Activated CD4-positive, CD25-positive, alpha-beta regulatory T cell treated with anti-CD3 and anti-CD28 coated beads, Interleukin-2, amount 50 U/mL, for 72 hours (primary cell): ENCODE results near the gene GLIS1.
A peak's percentile ranks its signal among the peaks of the same experiment; 100 is the strongest.
"Not testable (repeated sequence)": the region's sequence is repeated elsewhere in the genome, so short reads cannot be mapped to it uniquely, and the experiment has no call there.

Source experiments
- DNase-seq: peaks from one replicate; pipeline ENCODE4 v3.0.0; 2021

Gene GLIS1

GRCh38 chr1:53739109-53739681 is at the start of gene GLIS1:
TSS of gene GLIS1 (minus strand) at chr1:53739164. CDS start at chr1:53738064, 1,100 bp downstream.
- peak; percentile 63 for DNase-seq

DNA sequence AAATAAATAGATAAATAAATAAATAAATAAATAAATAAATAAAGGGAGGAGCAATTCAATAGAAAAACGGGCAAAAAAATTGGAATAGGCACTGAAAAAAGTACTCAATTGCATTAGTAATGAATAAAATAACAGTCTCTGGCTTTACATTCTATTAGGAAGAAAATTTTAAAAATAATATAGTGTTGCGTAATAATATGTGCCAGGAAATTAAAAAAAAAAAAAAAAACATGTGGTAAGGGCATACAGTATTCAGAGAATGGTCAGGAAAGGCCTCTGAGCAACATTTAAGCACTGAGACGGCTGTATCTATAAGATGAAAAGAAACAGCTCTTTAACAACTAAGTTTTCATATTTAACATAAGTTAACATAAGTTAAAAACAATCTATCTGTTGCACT is 48.7 kb upstream of the GLIS1 start:
- DNase-seq: no peak

DNA sequence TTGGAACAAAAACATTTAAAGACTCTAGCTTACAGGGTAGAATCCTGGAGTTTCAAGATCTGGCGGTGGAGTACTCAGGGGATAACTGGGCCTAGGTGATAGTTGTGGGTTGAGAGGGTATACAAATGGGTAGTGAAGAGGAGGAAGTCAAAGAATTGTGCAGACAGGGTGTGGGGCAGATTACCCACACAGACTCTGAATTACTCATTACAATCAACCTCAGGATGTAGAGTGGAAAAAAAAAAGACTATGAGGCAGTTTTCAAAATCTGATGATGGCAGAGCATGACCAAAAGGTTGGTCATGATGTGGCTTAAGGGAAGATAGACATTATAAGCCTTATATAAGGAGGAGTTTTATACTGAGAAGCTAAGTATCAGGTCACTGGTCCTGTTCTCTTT is 44.1 kb upstream of the GLIS1 start:
- no peak for DNase-seq

DNA sequence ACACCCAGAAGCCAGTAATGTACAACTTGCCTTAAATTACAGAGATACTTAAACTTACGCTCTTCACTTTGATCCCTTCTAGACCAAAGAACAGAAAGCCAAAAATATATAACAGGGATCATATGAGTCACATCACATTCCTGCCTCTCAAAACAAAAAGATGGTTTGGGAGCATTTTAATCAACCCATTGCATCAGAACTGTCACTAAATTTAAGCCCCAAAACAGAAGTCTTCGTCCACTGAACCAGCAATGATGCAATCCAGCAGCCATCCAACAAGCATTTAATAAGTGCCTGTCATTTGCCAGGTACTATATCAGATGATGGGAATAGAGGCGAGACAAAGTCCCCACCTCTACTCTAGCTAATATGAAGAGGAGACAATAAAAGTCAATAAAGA is 42.7 kb upstream of the GLIS1 start:
- no peak for DNase-seq

GRCh38 chr1:53777272-53777671 is 38.3 kb upstream of the GLIS1 start:
- DNase-seq: no peak

DNA sequence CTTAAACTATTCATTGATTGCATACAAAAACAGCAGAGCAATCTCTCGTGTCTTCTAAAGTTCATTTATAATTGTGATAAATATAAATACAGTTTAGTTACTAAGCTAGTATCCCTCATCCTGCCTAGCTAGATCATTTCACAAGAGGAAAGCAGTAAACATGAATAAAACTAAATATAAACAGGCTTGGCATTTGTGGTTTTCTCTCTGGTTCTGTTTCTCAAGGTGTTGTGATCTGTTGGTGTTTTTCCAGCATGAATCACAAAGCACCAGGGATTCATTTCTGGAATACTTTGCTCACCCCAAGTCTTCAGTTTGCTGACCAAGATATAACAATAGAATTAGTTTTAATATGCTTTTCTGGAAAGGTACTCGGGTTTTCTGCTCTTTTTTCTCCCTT is 32.7 kb upstream of the GLIS1 start:
- no peak for DNase-seq

GRCh38 chr1:53769780-53770179 is 30.8 kb upstream of the GLIS1 start:
- no peak for DNase-seq

DNA sequence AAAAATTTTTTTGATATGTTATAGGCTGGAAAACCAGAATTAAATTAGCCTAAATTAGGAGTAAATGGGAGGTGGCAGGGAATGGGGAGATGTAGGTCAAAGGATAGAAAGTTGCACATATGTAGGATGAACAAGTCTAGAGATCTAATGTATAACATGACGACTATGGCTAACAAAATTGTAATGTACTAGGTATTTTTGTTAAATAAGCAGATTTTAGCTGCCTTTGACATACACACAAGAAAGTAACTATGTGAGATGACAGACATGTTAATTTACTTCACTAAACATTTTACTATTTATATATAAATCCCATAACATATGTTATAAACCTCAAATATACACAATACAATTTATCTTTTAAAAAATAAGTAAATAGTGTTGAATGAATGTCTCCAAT is 30.2 kb upstream of the GLIS1 start:
- no peak for DNase-seq

- no peak for DNase-seq
Observed at GRCh38 chr1:53766831-53767405, 28.0 kb upstream of the GLIS1 start.

GRCh38 chr1:53766194-53766742 is 27.3 kb upstream of the GLIS1 start:
- DNase-seq: no peak

GRCh38 chr1:53765657-53766056 is 26.7 kb upstream of the GLIS1 start:
- no peak for DNase-seq

DNA sequence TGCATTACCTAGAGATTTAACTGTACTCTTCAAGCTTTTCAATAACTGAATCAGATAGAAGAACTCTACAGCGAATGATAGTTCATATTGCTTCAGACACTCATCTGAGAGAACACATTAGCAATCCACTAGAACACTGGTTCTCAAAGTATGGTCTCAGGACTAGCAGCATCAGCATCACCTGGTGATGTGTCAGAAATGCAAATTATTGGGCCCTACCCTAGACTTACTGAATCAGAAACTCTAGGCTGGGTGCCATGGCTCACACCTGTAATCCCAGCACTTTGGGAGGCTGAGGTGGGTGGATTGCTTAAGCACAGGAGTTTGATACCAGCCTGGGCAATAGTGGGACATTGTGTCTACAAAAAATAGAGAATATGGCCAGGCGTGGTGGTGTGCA is 24.9 kb upstream of the GLIS1 start:
- no peak for DNase-seq

DNA sequence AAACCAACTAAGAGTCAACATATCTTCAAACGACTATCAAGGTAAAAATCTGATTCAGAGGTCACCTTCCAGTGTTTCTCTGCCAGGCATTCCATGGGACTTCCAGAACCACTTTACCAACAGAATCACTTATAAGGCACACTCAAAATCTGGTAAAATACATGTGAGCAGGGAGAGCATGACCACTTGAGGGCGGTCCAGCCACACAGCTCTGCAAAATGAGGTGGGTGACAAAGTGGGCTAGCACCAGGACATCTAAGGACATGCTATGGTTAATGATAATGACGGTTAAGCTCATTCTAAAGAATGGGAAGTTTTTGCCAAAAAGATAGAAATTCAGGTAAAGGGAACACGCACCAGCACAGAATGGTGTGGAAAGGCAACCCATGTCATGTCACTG is 24.5 kb upstream of the GLIS1 start:
- no peak for DNase-seq

DNA sequence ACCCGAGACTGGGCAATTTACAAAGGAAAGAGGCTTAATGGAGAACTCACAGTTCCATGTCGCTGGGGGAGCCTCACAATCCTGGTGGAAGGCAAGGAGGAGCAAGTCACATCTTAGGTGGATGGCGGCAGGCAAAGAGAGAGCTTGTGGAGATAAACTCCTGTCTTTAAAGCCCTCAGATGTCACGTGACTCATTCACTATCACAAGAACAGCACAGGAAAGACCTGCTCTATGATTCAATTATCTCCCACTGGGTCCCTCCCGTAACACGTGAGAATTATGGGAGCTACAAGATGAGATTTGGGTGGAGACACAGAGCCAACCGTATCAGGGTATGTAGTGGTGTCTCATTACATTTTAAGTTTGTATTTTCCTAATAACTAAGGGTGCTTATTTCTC is 21.5 kb upstream of the GLIS1 start:
- not testable (repeated sequence) for DNase-seq

- no peak for DNase-seq
Observed at GRCh38 chr1:53755874-53756273, 16.9 kb upstream of the GLIS1 start.

GRCh38 chr1:53754484-53755312 is 15.7 kb upstream of the GLIS1 start:
- DNase-seq: no peak

GRCh38 chr1:53752281-53752680 is 13.3 kb upstream of the GLIS1 start:
- no peak for DNase-seq

GRCh38 chr1:53747841-53748240 is 8.9 kb upstream of the GLIS1 start:
- DNase-seq: no peak

DNA sequence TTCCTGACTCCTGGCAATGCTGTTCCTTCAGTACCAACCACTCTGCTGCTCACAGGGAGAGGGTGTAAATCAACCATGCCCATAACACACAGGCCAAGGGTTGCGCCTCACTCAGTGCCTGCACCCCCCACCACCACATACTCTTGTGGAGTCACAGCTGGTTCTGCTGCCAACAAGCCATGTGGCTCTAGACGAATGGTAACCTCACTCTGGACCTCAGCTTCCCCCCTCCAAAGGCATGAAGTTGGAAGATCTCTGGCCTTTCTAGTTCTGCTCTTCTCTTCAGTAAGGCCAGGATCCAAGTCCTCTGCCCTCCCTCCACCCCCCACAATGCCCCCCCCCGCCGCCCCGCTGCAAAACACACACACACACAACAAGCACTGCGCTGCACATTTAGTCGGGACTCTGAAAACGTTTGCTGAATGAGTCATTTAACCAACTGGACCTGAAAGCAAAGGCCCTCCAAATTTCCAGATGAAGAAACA is 1.7 kb upstream of the GLIS1 start:
- DNase-seq: no peak

DNA sequence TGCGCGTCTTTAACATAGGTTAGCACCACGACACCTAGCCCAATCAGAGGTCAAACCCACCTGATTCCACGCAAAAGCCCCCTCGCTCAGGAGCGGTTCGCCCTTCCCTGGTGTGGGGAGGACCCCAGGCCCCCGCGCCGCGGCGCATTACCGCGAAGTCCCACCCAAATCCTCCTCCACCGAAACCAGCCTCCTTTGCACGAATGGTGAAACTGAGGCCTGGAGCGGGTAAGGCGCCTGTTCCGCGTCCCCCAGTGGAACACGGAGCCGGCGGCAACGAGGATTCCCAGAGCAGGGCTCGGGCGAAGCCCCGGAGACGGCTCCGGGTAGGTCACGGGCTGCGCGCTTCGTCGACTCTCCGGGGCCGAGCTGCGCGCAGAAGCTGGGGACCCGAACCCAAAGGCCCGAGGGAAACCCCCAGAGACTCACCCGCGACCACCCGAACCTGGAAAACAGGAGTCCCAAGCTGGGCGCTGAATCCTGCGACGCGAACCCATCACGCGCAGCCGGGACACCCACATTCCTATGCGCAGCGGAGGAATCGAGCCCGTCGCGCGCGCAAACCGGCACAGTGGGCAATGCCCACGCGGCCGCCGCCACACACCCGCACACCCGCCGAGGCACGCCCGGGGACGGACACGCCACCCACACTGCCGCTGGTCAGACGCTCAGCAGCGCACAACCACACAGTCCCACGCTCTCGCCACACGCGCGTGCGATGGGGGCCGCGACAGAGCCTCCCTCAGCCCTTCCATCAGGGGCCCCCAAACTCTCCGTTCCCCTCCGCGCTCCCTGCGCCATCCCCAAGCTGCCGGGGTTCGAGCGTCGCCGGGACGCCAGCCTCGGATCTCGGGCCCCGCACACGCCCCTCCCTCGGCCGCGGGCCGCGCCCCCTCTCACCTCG is 507 bp downstream of the GLIS1 start:
- no peak for DNase-seq

- no peak for DNase-seq
Observed at GRCh38 chr1:53737648-53738204, 1.2 kb downstream of the GLIS1 start.

GRCh38 chr1:53736290-53736689 is 2.7 kb downstream of the GLIS1 start:
- no peak for DNase-seq

DNA sequence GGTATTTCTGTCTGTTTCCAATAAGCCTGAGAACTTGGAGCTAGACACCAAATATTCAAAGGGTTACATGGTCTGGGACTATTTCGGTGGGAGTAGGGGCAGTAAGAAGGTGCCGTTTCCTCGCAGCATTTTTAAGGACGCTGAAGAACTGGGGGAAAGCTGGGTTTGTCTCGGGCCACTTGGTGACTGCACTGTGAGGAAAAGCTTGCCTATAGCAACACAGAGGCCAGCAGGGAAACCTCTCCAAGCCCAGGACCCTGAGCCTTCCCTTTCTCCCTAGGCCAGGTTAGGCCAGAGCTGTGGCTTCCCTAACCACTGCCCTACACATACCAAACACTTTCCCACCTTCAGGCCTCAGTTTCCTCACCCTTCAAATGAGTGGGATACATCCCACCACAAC is 3.3 kb downstream of the GLIS1 start:
- no peak for DNase-seq
